ENCODE data around the gene SLC35F3. TPM values are rescaled to one million over a fixed set of nuclear protein-coding genes. Genes with fewer than 3 reads are reported as not detected.

SLC35F3 gene
- total RNA-seq, 6 experiments from 2014 or later, result not detected

GRCh38 chr1:234231061-234231892, 326.8 kb downstream of the SLC35F3 start:
- intact Hi-C loops (cut with DNase I), result no loop called here
- peaks cover 0 to 8% (median 0%) of the 10 kb centered on the region in 4 donors for H3K4me1 ChIP-seq
- DNase-seq (no peak), ATAC-seq (peak in 1 of 4 donors; percentile 9)
- WGBS (ENCODE audit: insufficient coverage, low coverage, low lambda C conversion rate, missing lambda C conversion rate), result 57% methylated on average over 4 of the region's 55 CpGs
- no peaks in the 10 kb centered on the region for H3K9me3 ChIP-seq
- no peaks in the 10 kb centered on the region for H3K27me3 ChIP-seq
- H3K36me3 ChIP-seq, result no peaks in the 10 kb centered on the region
- H3K27ac ChIP-seq, result no peak overlapping the region
- peak in 1 of 4 donors; percentile 7 for TF ChIP-seq CTCF (IDR thresholded peaks at IDR 0.05)
- no peak for TF ChIP-seq POLR2A (IDR thresholded peaks at IDR 0.05)
- no peak overlapping the region for H3K4me3 ChIP-seq

- H3K36me3 ChIP-seq, result no peaks in the 10 kb centered on the region
- ATAC-seq, result no peak
- WGBS (ENCODE audit: insufficient coverage, low coverage, low lambda C conversion rate, missing lambda C conversion rate), result 79% methylated on average over 3 of the region's 13 CpGs
- TF ChIP-seq CTCF (IDR thresholded peaks at IDR 0.05) (no peak), POLR2A (IDR thresholded peaks at IDR 0.05) (no peak)
- H3K27ac ChIP-seq, result no peak overlapping the region
- no peaks in the 10 kb centered on the region for H3K27me3 ChIP-seq
- intact Hi-C loops (cut with DNase I), result no loop called here
- peaks cover 0 to 8% (median 0%) of the 10 kb centered on the region in 4 donors for H3K4me1 ChIP-seq
- no peak overlapping the region for H3K4me3 ChIP-seq
- no peak for DNase-seq
- no peaks in the 10 kb centered on the region for H3K9me3 ChIP-seq
Measured at GRCh38 chr1:234231893-234232276, 327.4 kb downstream of the SLC35F3 start.

GRCh38 chr1:234234199-234234598, 329.7 kb downstream of the SLC35F3 start:
- no peak overlapping the region for H3K4me3 ChIP-seq

GRCh38 chr1:234235434-234235881, 331.0 kb downstream of the SLC35F3 start:
- no peaks in the 10 kb centered on the region for H3K36me3 ChIP-seq
- no peak overlapping the region for H3K27ac ChIP-seq
- peaks cover 0 to 8% (median 0%) of the 10 kb centered on the region in 4 donors for H3K4me1 ChIP-seq
- no peaks in the 10 kb centered on the region for H3K27me3 ChIP-seq
- TF ChIP-seq POLR2A (IDR thresholded peaks at IDR 0.05) (no peak), CTCF (IDR thresholded peaks at IDR 0.05) (no peak)
- no peak overlapping the region for H3K4me3 ChIP-seq
- DNase-seq (peak in 1 of 3 donors; percentile 51), ATAC-seq (peak; percentile 78 to 89 (median 83))
- intact Hi-C loops (cut with DNase I), result no loop called here
- H3K9me3 ChIP-seq, result no peaks in the 10 kb centered on the region
- WGBS (ENCODE audit: insufficient coverage, low coverage, low lambda C conversion rate, missing lambda C conversion rate), result 44% methylated on average over 4 of the region's 4 CpGs

More at GRCh38 chr1:234234199-234234598, 329.7 kb downstream of the SLC35F3 start:
- Histone ChIP-seq H3K27me3 (no peaks in the 10 kb centered on the region), H3K36me3 (no peaks in the 10 kb centered on the region), H3K9me3 (no peaks in the 10 kb centered on the region), H3K27ac (no peak overlapping the region), H3K4me1 (peaks cover 0 to 8% (median 0%) of the 10 kb centered on the region in 4 donors)
- DNase-seq (no peak), ATAC-seq (no peak)
- TF ChIP-seq POLR2A (IDR thresholded peaks at IDR 0.05) (no peak), CTCF (IDR thresholded peaks at IDR 0.05) (no peak)
- intact Hi-C loops (cut with DNase I), result no loop called here
- 60% methylated on average over 1 of the region's 6 CpGs for WGBS (ENCODE audit: insufficient coverage, low coverage, low lambda C conversion rate, missing lambda C conversion rate)

Measured in right lobe of liver (tissue), 6 donors.